Fibroblast of skin of left quadriceps (primary cell): Measurements from ENCODE around the gene DEDD2.

ENCODE experiments used
- DNase-seq, 2 experiments: peaks; one replicate each; pipeline ENCODE4 v3.0.0-alpha.2; 2013; ENCODE audit warnings: low read depth in 2 of 2

DEDD2 gene

DNA sequence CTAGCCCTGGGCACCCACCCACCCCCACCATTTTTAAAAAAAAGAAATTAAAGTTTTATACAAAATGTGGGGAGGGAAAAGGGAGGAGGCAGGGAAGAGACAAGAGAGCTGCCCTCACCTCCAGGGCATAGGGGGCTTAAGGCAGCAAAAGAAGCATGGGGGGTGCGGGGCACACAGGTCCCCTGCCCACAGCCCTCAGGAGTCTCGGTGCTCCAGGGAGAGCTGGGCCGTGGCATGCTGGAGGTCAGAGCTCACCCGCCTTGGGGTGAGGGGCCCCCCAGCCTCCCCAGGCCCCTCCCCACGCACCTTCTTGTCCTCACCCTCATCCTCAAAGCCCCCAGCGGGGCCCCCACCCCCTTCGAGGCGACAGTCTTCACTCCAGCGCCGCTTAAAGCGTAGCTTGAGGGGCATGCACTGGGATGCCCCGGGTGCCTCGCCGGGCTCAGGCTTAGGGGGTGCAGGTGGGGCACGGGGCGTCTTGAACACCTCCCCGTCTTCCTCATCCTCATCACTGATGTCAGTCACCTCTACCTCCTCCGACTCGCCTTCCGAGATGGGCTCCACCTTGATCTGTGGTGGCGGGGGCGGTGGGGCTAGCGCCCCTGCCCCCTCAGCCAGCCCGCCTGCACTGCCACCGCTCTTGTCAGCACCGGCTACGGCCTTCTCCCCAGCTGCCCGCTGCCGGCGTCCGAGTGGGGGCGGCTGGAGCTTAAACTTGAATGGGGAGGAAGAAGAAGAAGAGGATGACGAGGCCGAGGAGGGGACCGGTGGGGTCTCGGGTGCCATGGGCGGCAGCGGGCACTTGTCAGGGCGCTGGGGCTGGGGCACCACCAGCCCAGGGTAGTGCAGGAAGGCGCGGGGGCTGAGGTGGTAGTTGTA lies 31.0 kb upstream of the DEDD2 start:
- DNase-seq, result no peak

DNA sequence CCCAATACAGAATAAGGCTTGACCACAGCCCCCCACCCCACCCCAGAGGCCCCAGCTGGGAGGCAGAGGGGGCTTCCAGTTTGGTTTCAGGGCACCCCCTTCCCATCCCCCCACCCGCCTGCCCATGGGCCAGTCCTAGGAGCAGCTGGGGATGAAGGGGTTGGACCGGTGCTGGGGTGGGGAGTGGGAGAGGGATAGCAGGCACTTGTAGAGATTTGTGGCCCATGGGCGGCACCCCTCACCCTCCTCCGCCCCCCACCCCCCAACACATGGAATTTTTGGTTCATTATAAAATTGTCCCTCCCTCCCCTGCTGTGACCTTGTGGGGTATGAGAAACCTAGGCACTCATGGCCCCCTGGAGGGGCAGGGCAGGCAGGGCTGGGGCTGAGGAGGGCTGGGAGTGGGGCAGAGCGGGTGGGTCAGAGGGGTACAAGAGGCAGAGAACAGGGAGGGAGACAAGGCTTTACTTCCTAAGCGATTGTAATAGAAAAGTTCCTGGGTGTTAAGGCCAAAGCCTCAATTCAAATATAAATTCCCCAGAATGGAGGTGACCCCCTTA lies 30.2 kb upstream of the DEDD2 start:
- DNase-seq, result no peak

- no peak for DNase-seq
Observed at GRCh38 chr19:42246922-42247639, 29.6 kb upstream of the DEDD2 start.

DNA sequence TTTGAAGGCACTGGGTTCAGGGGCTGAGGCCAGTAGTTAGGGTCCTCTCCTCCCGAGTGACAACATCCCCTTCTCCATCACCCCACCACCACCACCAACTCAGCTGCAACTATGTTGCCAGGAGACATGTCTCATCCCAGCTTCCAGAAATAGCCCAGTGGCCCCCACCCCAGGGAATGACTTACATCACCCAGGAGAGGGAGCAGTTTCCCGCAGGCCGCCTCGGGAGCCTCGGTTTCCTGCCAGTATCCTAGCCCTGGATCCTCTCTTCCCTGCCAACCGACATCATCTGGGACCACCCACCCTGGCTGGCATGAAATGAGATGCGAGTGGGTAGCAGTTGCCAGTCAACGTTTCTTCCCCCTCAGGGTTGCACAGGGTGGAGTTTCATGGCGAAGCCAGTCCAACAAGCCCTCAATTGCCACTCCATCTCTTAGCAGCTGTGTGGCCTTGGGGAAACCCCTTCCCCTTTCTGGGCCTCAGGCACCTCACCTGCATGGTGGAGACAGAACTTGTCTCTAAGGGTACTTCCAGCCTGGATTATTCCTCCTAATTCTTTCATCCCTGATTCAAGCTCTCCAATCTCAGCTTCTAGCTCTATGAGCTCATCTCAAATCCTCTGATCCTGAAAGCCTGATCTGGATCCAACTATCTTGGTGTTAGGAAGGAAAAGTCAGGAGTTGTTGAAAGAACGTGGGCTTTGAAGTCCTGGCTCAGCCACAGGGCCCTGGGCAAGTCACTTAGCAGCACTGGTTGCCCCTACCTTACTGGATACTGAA lies 28.9 kb upstream of the DEDD2 start:
- peak; percentile 55 to 66 for DNase-seq

DNA sequence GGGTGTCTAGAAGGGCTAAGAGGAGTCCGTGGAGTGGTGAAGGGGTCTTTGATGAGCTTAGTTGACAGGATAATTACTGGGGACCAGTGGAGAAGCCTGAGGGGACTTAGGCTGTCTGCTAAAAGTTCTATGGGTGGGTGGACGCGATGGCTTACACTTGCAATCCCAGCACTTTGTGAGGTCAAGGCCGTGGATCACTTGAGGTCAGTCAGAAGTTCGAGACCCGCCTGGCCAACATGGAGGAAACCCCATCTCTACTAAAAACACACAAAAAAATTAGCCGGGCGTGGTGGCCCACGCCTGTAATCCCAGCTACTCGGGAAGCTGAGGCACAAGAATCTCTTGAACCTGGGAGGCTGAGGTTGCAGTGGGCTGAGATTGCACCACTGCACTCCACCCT lies 27.8 kb upstream of the DEDD2 start:
- DNase-seq, result no peak

- peak; percentile 76 to 78 for DNase-seq
Observed at GRCh38 chr19:42244347-42245220, 27.1 kb upstream of the DEDD2 start.

- DNase-seq, result peak; percentile 99
Observed at GRCh38 chr19:42242512-42243409, 25.3 kb upstream of the DEDD2 start, which contains the start of gene GSK3A. GSK3A (minus strand) TSS chr19:42242602; CDS start chr19:42242465, 137 bp downstream.

DNA sequence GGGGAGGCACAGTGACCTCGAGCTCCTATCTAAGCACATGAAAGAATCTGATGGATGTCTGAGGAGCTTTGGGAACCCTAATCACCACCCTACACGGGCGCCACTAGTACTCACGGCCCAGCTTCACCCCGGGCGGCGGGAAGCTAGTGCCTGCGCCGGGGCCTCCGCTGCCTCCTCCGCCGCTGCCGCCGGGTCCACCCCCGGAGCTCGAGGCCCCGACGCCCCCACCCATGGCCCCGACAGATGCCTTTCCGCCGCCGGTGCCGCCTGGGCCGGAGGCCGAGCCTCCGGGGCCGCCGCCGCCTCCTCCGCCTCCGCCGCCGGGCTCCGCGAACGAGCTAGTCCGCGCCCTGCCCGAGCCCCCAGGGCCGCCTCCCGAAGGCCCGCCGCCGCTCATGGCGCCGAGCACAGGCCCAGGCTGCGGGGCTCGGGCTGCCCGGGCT lies 24.6 kb upstream of the DEDD2 start:
- no peak for DNase-seq

- no peak for DNase-seq
Observed at GRCh38 chr19:42241279-42241678, 23.8 kb upstream of the DEDD2 start.

DNA sequence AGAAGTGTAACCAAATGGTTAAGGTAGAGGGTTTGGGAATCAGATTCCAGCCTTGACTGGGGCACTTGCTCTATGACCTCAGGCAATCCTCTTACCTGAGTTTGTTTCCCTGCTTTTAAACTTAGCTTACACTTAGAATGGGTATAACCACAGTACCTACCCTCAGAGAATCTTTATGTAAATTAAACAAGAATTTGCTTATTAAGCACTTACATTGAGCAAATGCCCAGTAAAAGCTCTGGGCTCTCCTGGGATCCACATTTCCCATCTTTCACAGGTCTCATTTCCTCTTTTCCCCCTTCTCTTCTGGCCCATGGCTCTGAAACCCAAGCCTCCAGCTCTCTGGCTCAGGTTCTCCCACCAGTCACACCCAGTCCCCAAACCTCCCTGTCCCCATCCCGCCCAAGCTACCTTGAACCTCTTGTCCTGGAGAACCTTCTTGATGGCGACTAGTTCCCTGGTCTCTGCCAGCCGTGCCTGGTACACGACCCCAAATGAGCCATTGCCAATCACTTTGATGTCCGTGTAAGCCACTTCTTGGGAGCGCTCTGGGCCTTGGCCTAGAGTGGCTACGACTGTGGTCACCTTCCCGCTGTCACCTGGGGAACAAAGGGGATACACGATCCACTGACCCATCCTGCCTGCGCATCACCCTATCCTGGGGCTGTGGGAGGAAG lies 22.2 kb upstream of the DEDD2 start:
- no peak for DNase-seq

DNA sequence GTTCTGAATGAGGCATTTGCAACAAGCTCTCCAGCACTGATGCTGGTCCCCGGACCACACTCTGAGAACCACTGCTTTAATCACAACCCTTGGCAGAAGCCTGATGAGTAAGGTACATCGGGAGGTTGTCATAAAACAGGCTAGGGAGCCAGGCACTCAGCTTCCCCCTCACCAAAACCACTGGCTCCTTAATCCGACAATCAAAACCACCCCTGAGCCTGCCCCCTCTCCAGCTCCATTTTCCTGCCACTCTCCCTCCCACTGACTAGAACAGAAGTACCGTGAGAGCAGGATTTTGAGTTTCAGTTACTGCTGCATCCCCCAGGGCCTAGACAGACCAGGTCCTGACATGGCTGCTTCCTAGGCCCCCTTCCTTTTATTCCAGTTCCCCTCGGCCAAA lies 17.7 kb upstream of the DEDD2 start:
- no peak for DNase-seq

- DNase-seq, result no peak
Observed at GRCh38 chr19:42234364-42234763, 16.9 kb upstream of the DEDD2 start.

GRCh38 chr19:42233678-42234292 lies 16.3 kb upstream of the DEDD2 start:
- no peak for DNase-seq

DNA sequence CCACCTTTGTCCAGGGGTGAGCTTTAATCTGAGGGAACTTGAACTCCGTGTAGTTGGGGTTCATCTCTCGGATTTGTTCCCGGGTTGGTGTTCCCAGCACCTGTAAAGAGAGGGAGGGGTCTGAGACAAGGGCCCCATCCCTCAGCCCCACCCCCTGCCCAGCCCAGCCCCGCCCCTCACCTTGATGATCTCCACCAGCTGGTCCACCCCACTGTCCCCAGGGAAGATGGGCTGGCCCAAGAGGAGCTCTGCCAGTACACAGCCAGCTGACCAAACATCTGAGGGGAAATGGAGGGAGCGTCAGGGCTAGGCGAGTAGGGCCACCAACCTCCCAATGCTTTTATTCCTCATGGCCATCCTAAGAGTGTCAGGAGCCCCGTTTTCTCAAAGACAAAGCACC lies 15.6 kb upstream of the DEDD2 start:
- DNase-seq, result no peak

GRCh38 chr19:42232435-42232834 lies 15.0 kb upstream of the DEDD2 start:
- no peak for DNase-seq

- DNase-seq, result no peak
Observed at GRCh38 chr19:42230571-42230970, 13.1 kb upstream of the DEDD2 start.

DNA sequence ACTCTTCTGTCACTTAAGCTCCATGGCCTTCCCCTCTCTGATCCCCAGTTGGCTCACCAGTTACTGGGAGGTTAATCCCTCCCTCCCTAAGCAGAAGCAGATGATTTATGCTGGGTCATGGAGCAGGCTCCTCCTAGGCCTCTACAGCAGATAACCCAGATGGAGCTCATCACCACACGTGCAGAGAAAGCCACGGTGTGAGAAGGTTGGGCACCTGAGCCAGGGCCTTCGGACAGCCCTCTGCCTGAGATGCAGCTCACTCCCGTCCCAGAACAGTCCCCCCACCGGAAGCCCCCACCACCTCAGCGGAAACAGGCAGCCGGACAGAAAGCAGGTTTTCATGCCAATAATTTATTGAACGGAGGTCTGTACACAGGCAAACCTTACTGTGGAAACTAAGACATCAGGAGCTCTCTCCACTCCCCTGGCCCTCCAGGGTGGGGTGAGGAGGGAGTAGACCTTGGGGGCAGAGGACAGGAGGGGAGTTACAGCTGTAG lies 12.4 kb upstream of the DEDD2 start:
- DNase-seq, result no peak

- DNase-seq, result no peak
Observed at GRCh38 chr19:42229301-42229854, 11.9 kb upstream of the DEDD2 start.
